ENCODE results near the gene CD9.

- TF ChIP-seq POLR2A (IDR thresholded peaks at IDR 0.05; ENCODE audit: low read depth, low read length) = no peak
- no peak for TF ChIP-seq POLR2AphosphoS5 (IDR thresholded peaks at IDR 0.05; ENCODE audit: low read depth, low read length)
These were observed 45.3 kb upstream of the CD9 start for GRCh38 chr12:6154730-6155459.

Data from GM12892 (cell line).